Right renal pelvis (tissue), 4 donors: ENCODE results near the gene PRKG1. TPM values are rescaled to one million over a fixed set of nuclear protein-coding genes. Genes with fewer than 3 reads are reported as not detected.

Source experiments
- DNase-seq, 4 donors: peaks; one replicate each; pipeline ENCODE4 v3.0.0-alpha.2; 2013; ENCODE audit warnings: low read depth in 4 of 4, low spot score in 3 of 4, missing footprints in 1 of 4
- polyA plus RNA-seq, 4 donors: library from polyadenylated mRNA; unstranded; fragments of 120-200 nt; gene quantifications; one replicate each; pipeline ENCODE4 v1.2.1, GENCODE V29; 2013; ENCODE audit not compliant: insufficient read length in 4 of 4

PRKG1 gene
- 10 to 100 TPM; 13.3 to 16.0 (median 14.3) TPM for polyA plus RNA-seq

DNA sequence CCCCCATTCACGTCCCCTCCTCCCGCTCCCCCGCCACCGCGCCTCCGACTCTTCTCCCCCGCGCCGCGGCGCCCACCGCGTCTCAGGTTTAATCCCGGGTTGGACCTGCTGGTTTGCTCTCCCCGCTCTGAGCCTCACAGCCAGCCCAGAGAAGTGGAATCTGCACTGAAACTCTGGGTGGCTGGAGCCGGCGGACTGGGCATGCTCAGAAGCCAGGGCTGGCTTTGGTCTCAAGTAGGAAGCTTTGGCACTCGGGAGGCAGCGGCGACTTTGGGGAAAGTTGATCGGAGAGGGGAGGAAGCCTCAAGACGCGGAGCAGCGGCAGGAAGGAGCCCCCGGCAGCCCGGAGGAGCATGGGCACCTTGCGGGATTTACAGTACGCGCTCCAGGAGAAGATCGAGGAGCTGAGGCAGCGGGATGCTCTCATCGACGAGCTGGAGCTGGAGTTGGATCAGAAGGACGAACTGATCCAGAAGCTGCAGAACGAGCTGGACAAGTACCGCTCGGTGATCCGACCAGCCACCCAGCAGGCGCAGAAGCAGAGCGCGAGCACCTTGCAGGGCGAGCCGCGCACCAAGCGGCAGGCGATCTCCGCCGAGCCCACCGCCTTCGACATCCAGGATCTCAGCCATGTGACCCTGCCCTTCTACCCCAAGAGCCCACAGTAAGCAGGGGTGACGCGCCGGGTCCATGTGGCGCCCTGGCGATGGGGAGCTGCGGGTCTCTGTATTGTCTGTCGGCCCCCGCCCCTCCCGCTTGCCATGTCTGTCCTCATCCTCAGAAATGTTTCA is at the start of gene PRKG1:
PRKG1 (plus strand) TSS at position 250 of the 791 bp plus-strand sequence.
- peak; percentile 43 to 65 (median 60) for DNase-seq

DNA sequence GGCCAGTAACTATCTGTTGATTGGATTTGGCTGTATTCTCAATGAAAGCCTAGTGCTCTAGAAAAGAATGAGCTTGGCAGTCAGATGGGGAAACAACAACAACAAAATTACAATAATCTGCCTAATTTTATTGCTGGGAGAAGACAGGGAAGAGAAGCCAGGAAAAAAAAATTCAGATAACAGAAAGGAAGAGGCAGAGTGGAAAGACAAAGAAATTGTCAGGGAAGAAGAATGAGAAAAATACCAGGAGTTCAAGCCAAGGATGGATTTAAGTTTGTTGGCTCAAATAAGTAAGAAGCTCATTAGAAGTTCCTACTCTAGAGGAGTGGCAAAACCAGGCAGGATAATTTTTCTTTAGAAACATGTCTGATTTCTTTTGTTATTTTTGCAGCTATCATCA is 45.9 kb upstream of the PRKG1 start:
- DNase-seq, result no peak

DNA sequence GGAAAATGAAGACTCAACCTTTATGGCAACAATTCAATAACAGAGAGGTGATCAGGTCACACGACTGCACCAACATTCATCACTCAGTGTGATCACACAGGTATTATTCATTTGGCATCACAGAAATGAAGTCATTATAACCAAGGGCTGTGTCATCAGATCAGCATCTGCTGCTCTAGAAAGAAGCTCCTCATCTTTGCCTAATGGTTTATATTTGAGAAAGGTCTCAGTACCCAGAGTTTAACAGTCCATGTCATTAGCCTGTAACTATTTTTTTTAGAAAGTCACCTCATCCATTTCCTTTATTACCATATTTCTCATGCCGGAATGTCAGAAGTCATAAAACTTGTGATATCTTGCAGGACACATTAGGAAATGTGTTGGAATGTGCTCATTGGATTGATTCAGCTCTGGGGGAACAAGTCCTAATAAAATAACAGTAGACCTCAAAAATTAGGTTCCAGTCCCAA is 45.1 kb upstream of the PRKG1 start:
- DNase-seq, result no peak

- no peak for DNase-seq
Observed at GRCh38 chr10:51030480-51030879, 43.8 kb upstream of the PRKG1 start.

DNA sequence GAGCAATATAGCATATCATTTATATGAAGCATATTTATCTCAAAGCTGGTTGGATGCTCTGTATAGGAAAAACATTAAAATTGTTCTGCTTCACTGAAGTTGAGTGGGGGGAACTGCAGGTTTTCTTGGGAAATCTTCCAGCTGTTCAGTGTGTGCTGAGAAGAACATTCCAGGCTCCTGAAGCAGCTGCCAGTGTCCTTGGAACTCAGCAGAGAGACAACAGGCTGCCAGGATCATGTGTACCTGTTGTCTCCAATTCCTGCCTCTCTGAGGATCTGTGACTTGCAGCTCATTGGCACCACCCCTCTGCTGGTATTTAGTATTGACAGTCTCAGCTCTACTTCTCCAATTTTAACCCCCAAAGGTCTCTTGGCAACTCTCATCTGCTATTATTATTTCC is 42.3 kb upstream of the PRKG1 start:
- no peak for DNase-seq

DNA sequence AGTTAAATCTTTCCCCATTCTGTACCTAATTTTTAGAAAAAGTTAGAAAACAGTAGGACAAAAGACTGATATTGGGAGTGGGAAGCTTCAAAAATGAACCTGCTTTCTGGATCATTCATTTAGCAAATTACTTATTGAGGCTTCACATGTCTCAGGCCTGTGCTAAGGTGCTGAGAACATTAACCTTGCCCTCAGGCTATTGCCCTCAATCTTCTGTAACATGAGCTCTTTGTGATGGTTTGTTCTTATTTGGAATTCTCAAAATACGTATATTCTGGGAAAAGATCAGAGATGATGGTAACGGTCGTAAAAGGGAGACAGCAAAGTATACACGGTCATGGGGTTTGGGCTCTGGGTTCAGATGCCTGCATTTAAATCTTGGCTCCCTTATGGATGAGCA is 39.5 kb upstream of the PRKG1 start:
- no peak for DNase-seq

- peak in 1 of 4 donors; percentile 7 for DNase-seq
Observed at GRCh38 chr10:51035344-51035743, 38.9 kb upstream of the PRKG1 start.

DNA sequence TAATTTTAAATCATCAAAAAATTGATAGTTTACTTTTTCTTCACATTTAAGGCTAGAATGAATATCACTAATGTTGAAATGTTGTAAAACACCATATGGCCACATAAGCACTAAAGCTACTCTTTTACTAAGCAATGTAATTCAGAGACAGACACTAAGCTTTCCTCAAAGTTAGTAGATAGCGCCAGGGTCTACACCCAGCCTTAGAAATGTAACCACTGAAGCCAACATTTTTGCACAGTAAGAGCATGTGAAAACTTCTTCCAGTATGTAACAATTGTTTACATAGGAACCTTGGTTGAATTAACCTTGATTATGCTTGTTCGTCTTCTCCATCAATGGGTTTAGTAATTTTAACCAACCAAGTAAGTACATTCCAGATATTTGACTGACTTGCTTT is 28.4 kb upstream of the PRKG1 start:
- DNase-seq, result no peak

DNA sequence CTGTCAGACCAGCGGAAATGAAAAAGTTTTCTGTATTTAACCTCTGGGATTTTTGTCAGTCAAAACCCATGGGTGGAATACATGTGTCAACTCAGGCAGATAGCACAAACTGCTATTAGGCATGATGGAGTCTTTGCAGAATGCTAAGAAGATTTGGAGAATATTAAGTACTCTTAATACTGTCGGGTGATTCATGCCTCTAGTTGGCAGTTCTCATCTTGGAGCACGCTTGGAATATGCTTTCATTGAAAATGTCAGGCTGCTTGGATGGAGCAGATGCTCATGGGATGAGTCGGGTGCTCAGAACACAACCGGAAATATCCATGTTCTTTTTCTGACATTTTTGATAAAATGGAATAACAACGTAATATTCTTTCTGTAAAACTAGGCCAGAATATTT is 27.6 kb upstream of the PRKG1 start:
- DNase-seq, result no peak

DNA sequence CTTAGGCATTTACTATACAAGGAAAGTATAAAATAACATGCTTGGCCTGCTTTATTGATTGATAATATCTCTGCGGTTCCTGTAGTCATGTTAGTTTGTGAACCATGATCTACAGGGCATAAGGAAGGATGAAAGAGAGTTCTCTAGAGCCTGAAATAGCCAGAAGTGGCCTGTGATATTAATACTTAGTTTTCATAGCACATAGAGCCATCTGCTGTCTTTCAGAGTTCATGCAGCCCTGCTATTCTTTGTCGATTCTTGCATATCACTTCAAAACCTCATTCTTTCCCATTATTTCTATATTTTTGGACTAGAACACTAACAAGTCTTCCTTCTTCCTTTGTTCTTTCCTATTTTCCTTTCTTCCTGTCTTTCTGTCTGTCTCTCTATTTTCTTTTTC is 26.4 kb upstream of the PRKG1 start:
- DNase-seq, result no peak

DNA sequence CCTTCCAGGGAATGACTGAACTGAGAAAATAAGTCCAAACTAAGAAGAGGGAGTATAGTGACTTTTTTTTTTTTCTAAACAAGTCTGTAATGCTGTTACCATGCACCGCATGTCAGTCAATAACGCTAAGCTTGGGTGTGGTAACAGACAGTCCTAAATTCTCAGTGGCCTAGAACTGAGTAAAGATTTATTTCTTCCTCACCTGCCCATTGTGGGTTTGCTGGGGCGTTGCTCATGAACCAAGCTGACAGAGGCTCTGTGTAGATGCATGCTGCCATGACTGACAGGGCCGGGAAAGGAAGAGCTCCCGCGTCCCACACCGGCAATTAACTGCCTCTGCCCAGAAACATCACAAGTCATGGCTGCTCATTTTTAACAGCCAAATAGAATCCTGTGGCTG is 25.5 kb upstream of the PRKG1 start:
- no peak for DNase-seq

DNA sequence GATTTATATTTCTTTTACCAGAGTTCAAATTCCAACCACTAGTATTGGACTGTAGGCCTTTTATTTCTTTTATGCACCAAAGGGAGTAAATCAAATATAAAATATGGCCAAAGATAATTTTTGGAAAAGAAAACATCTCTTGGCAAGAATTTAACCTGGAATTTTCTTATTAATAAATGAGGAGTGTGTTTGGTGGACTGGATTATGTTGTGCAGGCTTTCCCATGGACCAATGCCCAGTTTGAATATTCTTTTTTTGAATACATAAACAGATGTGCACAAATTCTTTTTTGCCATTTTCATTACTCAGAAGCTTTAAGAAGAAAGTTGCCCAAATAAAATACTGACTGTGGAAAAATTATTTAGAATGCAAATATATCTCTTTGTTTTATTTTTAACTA is 22.1 kb upstream of the PRKG1 start:
- no peak for DNase-seq

DNA sequence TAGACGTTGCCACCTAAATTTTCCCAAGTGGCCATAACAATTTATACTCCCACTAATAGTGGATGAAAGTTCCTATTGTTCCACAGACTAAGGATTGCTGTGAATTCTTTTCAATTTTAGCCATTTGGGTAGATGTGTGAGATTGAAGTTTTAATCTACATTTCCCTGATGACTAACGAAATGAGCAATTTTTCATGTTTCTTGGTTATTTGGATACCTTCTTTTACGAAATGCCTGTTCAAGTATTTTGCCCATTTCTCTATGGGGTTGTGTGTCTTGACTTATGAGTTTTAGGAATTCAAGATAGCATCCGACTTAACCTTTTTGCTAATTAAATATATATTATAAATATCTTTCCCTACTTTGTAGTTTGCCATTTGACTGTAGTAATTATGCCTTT is 16.4 kb upstream of the PRKG1 start:
- no peak for DNase-seq

GRCh38 chr10:51063166-51063565 is 11.1 kb upstream of the PRKG1 start:
- no peak for DNase-seq

- peak in 1 of 4 donors; percentile 25 for DNase-seq
Observed at GRCh38 chr10:51063659-51064535, 10.4 kb upstream of the PRKG1 start.

DNA sequence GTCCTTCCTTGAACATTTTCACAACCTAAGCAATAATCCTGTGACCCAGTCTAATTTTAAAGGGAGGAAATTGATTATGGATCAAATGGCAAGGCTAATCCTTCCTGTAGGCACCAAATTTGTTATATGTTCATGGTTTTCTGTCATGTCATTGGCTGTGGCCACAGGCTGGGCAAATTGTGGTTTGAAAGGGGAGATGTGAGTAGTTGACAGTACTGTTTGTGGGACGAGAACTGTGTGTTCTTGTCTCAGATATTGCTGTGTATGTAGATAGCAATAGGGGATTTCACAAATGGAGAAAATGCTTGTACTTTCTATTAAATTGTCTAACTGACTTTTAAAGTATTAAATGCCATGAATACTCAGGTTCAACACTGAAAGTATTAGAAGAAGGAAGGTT is 8.1 kb upstream of the PRKG1 start:
- DNase-seq, result no peak

DNA sequence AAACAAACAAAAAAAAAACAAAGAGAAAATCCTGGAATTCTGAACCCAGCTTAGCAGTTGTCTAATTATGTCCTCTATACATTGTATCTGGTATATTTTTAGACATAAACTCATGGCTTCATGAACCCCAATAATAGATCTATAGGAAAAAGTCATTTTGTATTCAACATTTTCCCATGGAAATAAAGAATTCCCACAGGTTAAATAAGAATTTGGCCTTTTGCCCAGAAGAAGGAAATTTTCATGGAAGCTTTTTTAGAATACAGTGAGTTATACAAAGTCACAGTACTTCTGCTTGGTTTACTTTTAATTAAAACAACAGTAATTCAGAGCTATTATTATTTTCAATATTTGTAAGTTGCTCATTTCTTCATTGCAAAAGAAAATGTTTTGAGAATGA is 2.1 kb upstream of the PRKG1 start:
- no peak for DNase-seq

DNA sequence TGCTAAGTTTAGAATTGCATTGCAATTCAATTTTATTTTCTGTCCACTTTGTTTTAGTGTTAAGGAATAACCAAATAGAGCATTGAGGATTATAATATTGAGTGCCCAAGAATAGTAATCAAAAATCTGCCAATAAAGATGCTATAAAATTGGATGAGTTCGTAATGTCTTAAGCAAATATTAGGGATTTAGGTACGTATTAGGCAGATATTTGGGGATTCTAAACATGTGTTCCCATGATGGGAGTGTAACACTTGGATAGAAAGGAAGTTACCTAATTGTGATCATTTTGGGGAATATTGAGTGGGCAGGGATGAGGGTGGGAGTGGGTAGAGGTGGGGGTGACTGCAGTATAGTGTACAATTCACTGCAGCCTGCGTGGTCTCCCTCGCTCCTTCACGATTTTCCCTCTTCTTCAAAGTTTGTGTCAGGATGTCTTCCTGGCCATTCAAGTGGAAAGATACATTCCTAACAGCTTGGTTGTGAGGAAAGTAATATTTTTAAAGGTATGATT is 1.3 kb upstream of the PRKG1 start:
- DNase-seq, result no peak

GRCh38 chr10:51073453-51074237 is 642 bp upstream of the PRKG1 start:
- peak in 2 of 4 donors; percentile 9 to 35 for DNase-seq

DNA sequence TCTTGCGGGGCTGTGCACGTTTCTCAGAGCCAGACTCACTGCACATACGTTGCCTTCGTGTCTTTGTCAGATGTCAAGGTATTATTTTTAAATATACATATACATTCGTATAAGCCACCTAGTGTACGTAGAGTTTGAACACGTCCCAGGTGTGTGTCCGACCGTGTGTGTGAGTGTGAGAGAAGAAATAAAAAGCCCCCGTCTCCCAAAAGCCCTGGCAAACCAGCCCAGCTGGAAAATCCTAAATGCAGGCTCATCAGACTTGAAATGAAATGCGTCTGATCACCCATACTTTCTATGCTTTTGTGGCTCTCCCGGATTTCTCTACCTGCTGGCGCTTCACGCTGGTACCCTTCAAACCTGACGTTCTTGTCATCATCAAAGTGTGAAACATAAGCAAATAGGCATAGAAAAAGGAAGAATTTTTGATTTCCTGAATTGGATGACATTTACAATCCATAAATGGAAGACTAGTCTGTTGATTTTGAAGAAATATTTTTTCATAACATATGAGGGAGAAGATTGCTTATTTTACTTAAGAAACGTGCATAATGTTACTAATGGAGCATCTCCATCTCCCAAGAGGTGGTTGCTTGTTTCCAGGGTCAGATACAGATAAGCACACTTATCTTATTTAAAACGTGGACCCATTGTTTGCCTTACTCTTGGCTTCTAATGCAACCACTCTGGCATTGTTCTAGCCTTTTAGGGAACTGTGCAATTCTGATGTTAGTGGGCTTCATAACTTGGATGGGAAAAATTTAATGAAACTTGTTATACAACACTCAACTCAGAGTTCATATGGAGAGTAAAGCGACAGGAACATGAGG is 971 bp downstream of the PRKG1 start:
- DNase-seq, result peak in 1 of 4 donors; percentile 20
